ENCODE data around the gene CNTN6. TPM values are rescaled to one million over a fixed set of nuclear protein-coding genes. Genes with fewer than 3 reads are reported as not detected.
A peak's percentile ranks its signal among the peaks of the same experiment; 100 is the strongest.

CNTN6 gene
- not detected for total RNA-seq

DNA sequence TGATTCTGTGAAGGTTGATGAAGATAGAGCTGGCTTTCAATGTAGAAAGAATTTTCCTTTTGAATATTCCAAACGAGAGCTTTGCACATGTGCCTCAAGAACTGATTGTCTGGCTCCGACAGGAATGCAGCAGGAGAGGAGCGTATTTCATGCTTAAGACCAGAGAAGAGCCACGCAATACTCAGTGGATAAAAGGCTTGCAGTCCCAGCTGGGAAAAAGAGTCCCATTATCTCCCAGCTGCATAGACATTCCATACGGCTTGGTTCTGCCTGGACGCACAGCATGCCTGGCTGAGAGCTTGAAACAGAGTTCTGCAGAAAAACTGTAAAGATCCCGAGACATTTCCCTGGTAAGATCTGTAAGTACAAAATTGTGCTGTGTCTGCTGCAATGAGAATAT lies at the start of gene CNTN6:
CNTN6 (plus strand) TSS at position 254 of the 400 bp plus-strand sequence. CDS start 54,985 bp downstream, outside the sequence.
- Histone ChIP-seq H3K9me3 (no peaks in the 10 kb centered on the region), H3K27ac (no peak within 1 kb of the TSS), H3K4me1 (ENCODE audit: control insufficient read depth in 1 of 2, low read depth in 2 of 2) (peaks cover 0 to under 1% of the 10 kb centered on the region in 2 donors), H3K27me3 (replicated peaks; ENCODE audit: insufficient read depth) (no peaks in the 10 kb centered on the region), H3K4me3 (no peak within 1 kb of the TSS), H3K36me3 (no peaks in the 10 kb centered on the region)
- ATAC-seq (ENCODE audit: insufficient number of reproducible peaks, low FRiP score, low read depth) (no peak), DNase-seq (ENCODE audit: low spot score) (no peak)
- TF ChIP-seq, protein P1, sequence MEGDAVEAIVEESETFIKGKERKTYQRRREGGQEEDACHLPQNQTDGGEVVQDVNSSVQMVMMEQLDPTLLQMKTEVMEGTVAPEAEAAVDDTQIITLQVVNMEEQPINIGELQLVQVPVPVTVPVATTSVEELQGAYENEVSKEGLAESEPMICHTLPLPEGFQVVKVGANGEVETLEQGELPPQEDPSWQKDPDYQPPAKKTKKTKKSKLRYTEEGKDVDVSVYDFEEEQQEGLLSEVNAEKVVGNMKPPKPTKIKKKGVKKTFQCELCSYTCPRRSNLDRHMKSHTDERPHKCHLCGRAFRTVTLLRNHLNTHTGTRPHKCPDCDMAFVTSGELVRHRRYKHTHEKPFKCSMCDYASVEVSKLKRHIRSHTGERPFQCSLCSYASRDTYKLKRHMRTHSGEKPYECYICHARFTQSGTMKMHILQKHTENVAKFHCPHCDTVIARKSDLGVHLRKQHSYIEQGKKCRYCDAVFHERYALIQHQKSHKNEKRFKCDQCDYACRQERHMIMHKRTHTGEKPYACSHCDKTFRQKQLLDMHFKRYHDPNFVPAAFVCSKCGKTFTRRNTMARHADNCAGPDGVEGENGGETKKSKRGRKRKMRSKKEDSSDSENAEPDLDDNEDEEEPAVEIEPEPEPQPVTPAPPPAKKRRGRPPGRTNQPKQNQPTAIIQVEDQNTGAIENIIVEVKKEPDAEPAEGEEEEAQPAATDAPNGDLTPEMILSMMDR (IDR thresholded peaks at IDR 0.05), result no peak

DNA sequence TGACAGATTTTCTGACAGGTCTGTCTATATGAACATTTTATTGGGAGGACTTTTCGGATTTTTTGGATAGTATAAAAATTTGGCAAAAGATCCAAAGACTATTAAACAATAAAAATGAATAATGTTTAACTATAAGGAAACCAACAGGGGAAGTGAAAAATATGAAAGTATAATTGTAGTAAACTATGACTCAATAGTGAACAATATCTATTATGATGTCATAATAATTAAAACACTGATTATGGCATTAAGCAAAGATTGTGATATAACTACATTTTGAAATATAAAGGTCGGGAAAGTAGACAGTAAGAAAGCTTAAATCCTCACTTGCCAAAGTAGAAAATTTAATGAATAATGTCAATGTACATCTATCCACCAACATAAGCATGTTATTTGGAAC lies 44.3 kb upstream of the CNTN6 start:
- TF ChIP-seq, protein P1 (IDR thresholded peaks at IDR 0.05), result no peak
- H3K4me3 ChIP-seq, result no peak overlapping the region
- H3K36me3 ChIP-seq, result no peaks in the 10 kb centered on the region
- peaks cover 7% of the 10 kb centered on the region for H3K9me3 ChIP-seq
- DNase-seq (ENCODE audit: low spot score), result no peak
- no peaks in the 10 kb centered on the region for H3K4me1 ChIP-seq (ENCODE audit: control insufficient read depth in 1 of 2, low read depth in 2 of 2)
- no peak overlapping the region for H3K27ac ChIP-seq
- no peak for ATAC-seq (ENCODE audit: insufficient number of reproducible peaks, low FRiP score, low read depth)
- H3K27me3 ChIP-seq (replicated peaks; ENCODE audit: insufficient read depth), result no peaks in the 10 kb centered on the region

DNA sequence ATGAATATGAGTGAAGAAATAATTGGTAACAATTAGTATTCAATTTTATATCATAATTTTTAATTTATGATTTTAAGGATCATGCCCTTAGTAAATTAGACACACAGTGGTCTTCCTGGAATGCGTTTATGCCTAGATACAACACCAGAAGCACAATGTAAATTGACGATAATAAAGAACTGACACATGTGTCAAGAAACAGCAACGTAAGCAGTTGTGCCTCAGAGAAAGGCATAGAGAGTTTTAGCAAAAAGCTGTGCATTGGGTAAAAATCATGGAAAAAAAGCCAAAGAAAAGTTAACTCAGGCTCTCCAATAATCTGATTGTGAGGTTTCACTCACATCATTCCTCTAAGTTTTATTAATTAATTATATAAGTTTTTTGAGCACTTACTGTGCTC lies 37.0 kb upstream of the CNTN6 start:
- ATAC-seq (ENCODE audit: insufficient number of reproducible peaks, low FRiP score, low read depth), result no peak
- no peak overlapping the region for H3K4me3 ChIP-seq
- H3K36me3 ChIP-seq, result no peaks in the 10 kb centered on the region
- TF ChIP-seq, protein P1 (IDR thresholded peaks at IDR 0.05), result no peak
- no peaks in the 10 kb centered on the region for H3K4me1 ChIP-seq (ENCODE audit: control insufficient read depth in 1 of 2, low read depth in 2 of 2)
- H3K9me3 ChIP-seq, result no peaks in the 10 kb centered on the region
- H3K27me3 ChIP-seq (replicated peaks; ENCODE audit: insufficient read depth), result no peaks in the 10 kb centered on the region
- no peak overlapping the region for H3K27ac ChIP-seq
- DNase-seq (ENCODE audit: low spot score), result no peak

DNA sequence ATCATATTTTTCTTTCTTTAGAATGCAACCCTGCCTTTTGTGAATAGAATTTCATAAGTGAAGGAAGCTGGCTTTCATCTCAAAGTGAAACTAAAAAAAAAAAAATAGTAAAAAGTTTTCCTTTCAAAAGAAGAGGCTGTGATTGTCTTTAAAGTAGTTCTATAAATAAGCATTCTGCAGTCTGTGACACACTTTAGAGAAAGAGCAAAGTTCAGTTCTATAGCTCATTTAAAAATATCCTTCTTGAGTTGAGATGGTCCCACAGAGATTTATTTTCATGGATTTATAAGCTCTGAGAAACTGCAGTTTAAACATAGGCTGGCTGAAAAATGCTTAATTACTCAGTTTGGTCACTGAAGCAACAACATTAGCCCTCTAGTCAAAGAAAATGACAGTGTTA lies 36.1 kb upstream of the CNTN6 start:
- Histone ChIP-seq H3K9me3 (no peaks in the 10 kb centered on the region), H3K4me3 (peak overlapping the region; percentile 35), H3K27ac (no peak overlapping the region), H3K4me1 (ENCODE audit: control insufficient read depth in 1 of 2, low read depth in 2 of 2) (no peaks in the 10 kb centered on the region), H3K27me3 (replicated peaks; ENCODE audit: insufficient read depth) (no peaks in the 10 kb centered on the region), H3K36me3 (no peaks in the 10 kb centered on the region)
- TF ChIP-seq, protein P1 (IDR thresholded peaks at IDR 0.05), result no peak
- DNase-seq (ENCODE audit: low spot score), result no peak
- no peak for ATAC-seq (ENCODE audit: insufficient number of reproducible peaks, low FRiP score, low read depth)

DNA sequence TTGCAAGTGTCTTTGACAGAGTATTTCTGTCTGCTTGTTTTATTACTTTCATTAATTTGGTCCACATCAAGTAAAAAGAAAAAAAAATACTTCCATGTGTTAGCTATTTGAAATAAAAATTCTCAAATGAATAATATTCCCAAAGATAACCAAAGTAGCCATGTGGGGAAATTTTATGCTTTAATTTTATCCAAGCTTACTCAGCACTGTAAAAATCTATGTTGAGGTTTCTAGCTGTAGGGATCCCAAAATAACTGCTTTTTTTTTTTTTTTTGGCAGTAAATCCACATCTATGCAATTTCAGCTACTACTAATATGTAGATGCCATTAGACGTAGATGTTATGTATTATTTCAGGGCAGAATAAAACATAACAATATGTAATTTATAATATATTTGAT lies 35.4 kb upstream of the CNTN6 start:
- no peak overlapping the region for H3K4me3 ChIP-seq
- no peak for DNase-seq (ENCODE audit: low spot score)
- H3K9me3 ChIP-seq, result no peaks in the 10 kb centered on the region
- H3K27me3 ChIP-seq (replicated peaks; ENCODE audit: insufficient read depth), result no peaks in the 10 kb centered on the region
- H3K27ac ChIP-seq, result no peak overlapping the region
- no peaks in the 10 kb centered on the region for H3K36me3 ChIP-seq
- ATAC-seq (ENCODE audit: insufficient number of reproducible peaks, low FRiP score, low read depth), result no peak
- H3K4me1 ChIP-seq (ENCODE audit: control insufficient read depth in 1 of 2, low read depth in 2 of 2), result no peaks in the 10 kb centered on the region
- TF ChIP-seq, protein P1 (IDR thresholded peaks at IDR 0.05), result no peak
